Naive thymus-derived CD4-positive, alpha-beta T cell (primary cell): ENCODE results near the gene MRPL58. TPM values are rescaled to one million over a fixed set of nuclear protein-coding genes. Genes with fewer than 3 reads are reported as not detected.
"Not testable (repeated sequence)": the region's sequence is repeated elsewhere in the genome, so short reads cannot be mapped to it uniquely, and the experiment has no call there.

Experiments used
- ATAC-seq: fragments of 150-1000 bp; cut with Tn5 transposase; 2 replicates; pipeline ENCODE4 v1.10.0; 2021; ENCODE audit warnings: mild to moderate bottlenecking, moderate library complexity
- CTCF ChIA-PET: fragments of 350-600 bp; sonication (Branson Sonifier 250); formaldehyde crosslinking; loops from one replicate; lab custom pipeline; 2021; ENCODE audit warnings: antibody characterized with exemption; lab: Charles Lee
- POLR2A ChIA-PET: fragments of 350-600 bp; sonication (Branson Sonifier 250); formaldehyde crosslinking; loops from one replicate; lab custom pipeline; 2021; ENCODE audit warnings: antibody characterized with exemption, inconsistent platforms; lab: Charles Lee
- DNase-seq, 9 donors: peaks; one replicate each; pipeline versions ENCODE4 v3.0.0 to v3.0.0-alpha.2; 2020 to 2022; ENCODE audit warnings: mixed read lengths in 1 of 9
- H3K27ac ChIP-seq: one replicate; pipeline ENCODE4 v1.7.0; 2013; ENCODE audit warnings: mild to moderate bottlenecking, low read depth, low read length, moderate library complexity
- H3K27me3 ChIP-seq, 2 donors: one replicate each; pipeline ENCODE4 v1.7.0; 2013; ENCODE audit warnings: low read length in 2 of 2, mild to moderate bottlenecking in 2 of 2, moderate library complexity in 2 of 2; ENCODE audit not compliant: control insufficient read depth in 2 of 2, insufficient read depth in 2 of 2
- H3K36me3 ChIP-seq, 3 experiments: 1 replicate in 2 of 3; 2 replicates in 1 of 3; pipeline ENCODE4 v1.7.0; 2013; ENCODE audit warnings: low read length in 3 of 3, mild to moderate bottlenecking in 3 of 3, moderate library complexity in 1 of 3; ENCODE audit not compliant: insufficient read depth in 3 of 3, control insufficient read depth in 2 of 3
- H3K4me1 ChIP-seq, 2 donors: one replicate each; pipeline ENCODE4 v1.7.0; 2013; ENCODE audit warnings: low read length in 2 of 2, mild to moderate bottlenecking in 2 of 2, moderate library complexity in 1 of 2; ENCODE audit not compliant: control insufficient read depth in 2 of 2, insufficient read depth in 2 of 2
- H3K4me3 ChIP-seq: 2 replicates; pipeline ENCODE4 v1.7.0; 2013; ENCODE audit warnings: mild to moderate bottlenecking, low read length
- H3K9me3 ChIP-seq, 3 experiments: 1 replicate in 2 of 3; 2 replicates in 1 of 3; pipeline ENCODE4 v1.7.0; 2013; ENCODE audit warnings: low read length in 3 of 3; ENCODE audit not compliant: control insufficient read depth in 2 of 3
- H3K27ac Mint-ChIP-seq, 9 donors: one replicate each; pipeline ENCODE4 v1.8.0; 2020 to 2022; ENCODE audit warnings: mixed read lengths in 9 of 9, mild to moderate bottlenecking in 8 of 9, moderate library complexity in 5 of 9, inconsistent platforms in 2 of 9
- H3K27me3 Mint-ChIP-seq, 5 donors: one replicate each; pipeline ENCODE4 v1.8.0; 2021 to 2022; ENCODE audit warnings: mixed read lengths in 5 of 5, mild to moderate bottlenecking in 1 of 5
- H3K36me3 Mint-ChIP-seq, 5 donors: one replicate each; pipeline ENCODE4 v1.8.0; 2020 to 2022; ENCODE audit warnings: mixed read lengths in 5 of 5, mild to moderate bottlenecking in 3 of 5, inconsistent platforms in 1 of 5
- H3K4me1 Mint-ChIP-seq, 7 donors: one replicate each; pipeline ENCODE4 v1.8.0; 2020 to 2022; ENCODE audit warnings: mixed read lengths in 7 of 7, mild to moderate bottlenecking in 3 of 7, inconsistent platforms in 1 of 7
- H3K4me3 Mint-ChIP-seq, 10 donors: one replicate each; pipeline ENCODE4 v1.8.0; 2020 to 2022; ENCODE audit warnings: mild to moderate bottlenecking in 10 of 10, mixed read lengths in 10 of 10, moderate library complexity in 6 of 10, inconsistent platforms in 2 of 10
- H3K9me3 Mint-ChIP-seq, 11 donors: one replicate each; pipeline ENCODE4 v1.8.0; 2020 to 2022; ENCODE audit warnings: mixed read lengths in 11 of 11, mild to moderate bottlenecking in 4 of 11, inconsistent platforms in 1 of 11, moderate library complexity in 1 of 11
- intact Hi-C, 2 donors: fragments of 100-400 bp; cut with micrococcal nuclease; formaldehyde crosslinking; loops; one replicate each; pipeline ENCODE4 v1.15.1; 2023
- polyA plus RNA-seq, 2 donors: library from polyadenylated mRNA; unstranded; fragments of 300-500 nt; fragmentation: Illumina TruSeq; gene quantifications; one replicate each; pipeline ENCODE4 v1.2.3, GENCODE V29; 2021
- total RNA-seq, 6 experiments: library from RNA in 5 of 6; stranded (reverse) in 5 of 6; gene quantifications; 1 replicate in 5 of 6; 2 replicates in 1 of 6; pipeline ENCODE4 v1.2.3 and lab custom pipeline; 2021 to 2026

MRPL58 gene
- total and polyA plus RNA-seq, 7 experiments from 2014 or later = 11.7 to 71.4 (median 25.1) TPM

DNA sequence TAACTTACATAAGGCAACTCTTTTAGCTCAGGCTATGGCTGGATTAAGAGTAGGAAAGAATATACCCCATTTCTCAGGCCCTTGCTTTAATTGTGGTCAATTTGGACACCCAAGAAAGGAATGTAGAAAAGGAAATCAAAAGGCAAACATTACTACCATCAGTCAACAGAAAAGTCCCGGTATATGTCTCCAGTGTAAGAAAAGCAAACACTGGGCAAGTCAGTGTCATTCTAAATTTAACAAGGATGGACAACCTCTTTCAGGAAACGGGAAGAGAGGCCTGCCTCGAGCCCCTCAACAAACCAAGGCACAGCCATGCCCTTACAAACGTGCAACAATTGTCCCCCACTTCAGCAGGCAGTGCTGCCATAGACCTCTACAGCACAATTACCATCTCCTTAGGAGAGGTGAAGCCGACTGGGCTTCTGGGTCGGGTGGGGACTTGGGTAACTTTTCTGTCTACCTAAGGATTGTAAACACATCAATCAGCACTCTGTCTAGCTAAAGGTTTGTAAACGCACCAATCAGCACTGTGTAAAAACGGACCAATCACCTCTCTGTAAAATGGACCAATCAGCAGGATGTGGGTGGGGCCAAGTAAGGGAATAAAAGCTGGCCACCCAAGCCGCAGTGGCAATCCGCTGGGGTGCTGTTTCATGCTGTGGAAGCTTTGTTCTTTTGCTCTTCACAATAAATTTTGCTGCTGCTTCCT is 12.4 kb downstream of the MRPL58 start:
- peak overlapping the region in 8 of 9 donors; percentile 43 to 82 (median 62) for H3K27ac Mint-ChIP-seq
- Histone ChIP-seq H3K27ac (no peak overlapping the region), H3K36me3 (peaks cover 5 to 30% (median 11%) of the 10 kb centered on the region in 3 experiments), H3K27me3 (no peaks in the 10 kb centered on the region), H3K4me1 (peaks cover 4% of the 10 kb centered on the region in 2 donors), H3K9me3 (no peaks in the 10 kb centered on the region), H3K4me3 (no peak overlapping the region)
- ATAC-seq (peak; percentile 58), DNase-seq (peak in 7 of 9 donors; percentile 36 to 60 (median 51))
- peaks cover 3 to 34% (median 20%) of the 10 kb centered on the region in 5 donors for H3K36me3 Mint-ChIP-seq
- intact Hi-C loops = loop anchor here in 1 of 2 donors (1.0 kb wide), 1 partner anchor 11 kb away; no protein-coding TSS in a partner anchor
- peak overlapping the region; percentile 51 to 83 (median 65) for H3K4me3 Mint-ChIP-seq
- peaks cover 5 to 35% (median 18%) of the 10 kb centered on the region in 7 donors for H3K4me1 Mint-ChIP-seq
- CTCF ChIA-PET = interaction anchor here (1.1 to 1.4 kb wide), 3 partner anchors 10 to 12 kb away, joined by 3 to 5 read pairs (median 4); partner anchors contain the start of gene MRPL58
- peaks cover 0 to 4% (median 0%) of the 10 kb centered on the region in 11 donors for H3K9me3 Mint-ChIP-seq
- H3K27me3 Mint-ChIP-seq = peaks cover 0 to 7% (median 0%) of the 10 kb centered on the region in 5 donors
- POLR2A ChIA-PET = interaction anchor here (0.6 to 4.4 kb wide), 9 partner anchors 10 to 72 kb away, joined by 3 to 30 read pairs (median 4); partner anchors contain the start of genes ATP5PD, CDR2L, KCTD2 and MRPL58

GRCh38 chr17:75025398-75025734 is 12.9 kb downstream of the MRPL58 start:
- Mint-ChIP-seq H3K4me1 (peaks cover 5 to 40% (median 19%) of the 10 kb centered on the region in 7 donors), H3K4me3 (peak overlapping the region; percentile 51 to 83 (median 65)), H3K27ac (peak overlapping the region in 8 of 9 donors; percentile 43 to 82 (median 62)), H3K36me3 (peaks cover 3 to 34% (median 20%) of the 10 kb centered on the region in 5 donors)
- H3K4me3 ChIP-seq, H3K27me3 Mint-ChIP-seq, H3K4me1 ChIP-seq, H3K9me3 ChIP-seq, H3K27me3 ChIP-seq, DNase-seq, H3K27ac ChIP-seq, H3K9me3 Mint-ChIP-seq: not testable (repeated sequence)
- intact Hi-C loops = loop anchor here in 1 of 2 donors (1.0 kb wide), 1 partner anchor 11 kb away; no protein-coding TSS in a partner anchor
- ChIA-PET CTCF (interaction anchor here (1.1 to 1.4 kb wide), 2 partner anchors 10 to 12 kb away, joined by 3 to 5 read pairs; partner anchors contain the start of gene MRPL58), POLR2A (interaction anchor here (0.6 to 4.4 kb wide), 7 partner anchors 10 to 71 kb away, joined by 3 to 30 read pairs (median 3); partner anchors contain the start of genes CDR2L and MRPL58)
- peaks cover 1 to 24% (median 11%) of the 10 kb centered on the region in 3 experiments for H3K36me3 ChIP-seq
- peak; percentile 20 for ATAC-seq

DNA sequence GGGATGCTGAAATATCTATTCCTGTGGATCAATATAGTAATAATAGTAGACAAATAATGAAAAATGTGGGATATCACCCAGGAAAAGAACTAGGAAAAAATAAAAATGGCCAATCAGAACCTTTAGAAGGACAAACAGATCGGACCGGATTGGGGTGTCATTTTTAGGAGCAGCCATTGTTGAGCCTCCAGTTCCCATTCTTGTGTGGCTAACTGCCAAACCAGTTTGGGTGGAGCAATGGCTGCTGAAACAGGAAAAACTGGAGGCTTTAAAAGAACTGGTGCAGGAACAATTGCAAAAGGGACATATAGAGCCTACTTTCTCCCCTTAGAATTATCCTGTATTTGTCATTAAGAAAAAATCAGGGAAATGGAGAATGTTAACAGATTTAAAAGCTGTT is 14.2 kb downstream of the MRPL58 start:
- H3K27ac Mint-ChIP-seq, ATAC-seq, H3K27ac ChIP-seq, H3K4me3 Mint-ChIP-seq, H3K9me3 ChIP-seq, H3K9me3 Mint-ChIP-seq, H3K27me3 ChIP-seq, H3K4me3 ChIP-seq, H3K4me1 ChIP-seq, H3K27me3 Mint-ChIP-seq, DNase-seq, CTCF ChIA-PET, intact Hi-C loops: not testable (repeated sequence)
- peaks cover 0 to 27% (median 13%) of the 10 kb centered on the region in 5 donors for H3K36me3 Mint-ChIP-seq
- POLR2A ChIA-PET = interaction anchor here (4.3 kb wide), 1 partner anchor 9 kb away, joined by 30 read pairs; no protein-coding TSS in a partner anchor
- H3K36me3 ChIP-seq = peaks cover 0 to 12% (median 2%) of the 10 kb centered on the region in 3 experiments
- H3K4me1 Mint-ChIP-seq = peaks cover 5 to 48% (median 19%) of the 10 kb centered on the region in 7 donors

DNA sequence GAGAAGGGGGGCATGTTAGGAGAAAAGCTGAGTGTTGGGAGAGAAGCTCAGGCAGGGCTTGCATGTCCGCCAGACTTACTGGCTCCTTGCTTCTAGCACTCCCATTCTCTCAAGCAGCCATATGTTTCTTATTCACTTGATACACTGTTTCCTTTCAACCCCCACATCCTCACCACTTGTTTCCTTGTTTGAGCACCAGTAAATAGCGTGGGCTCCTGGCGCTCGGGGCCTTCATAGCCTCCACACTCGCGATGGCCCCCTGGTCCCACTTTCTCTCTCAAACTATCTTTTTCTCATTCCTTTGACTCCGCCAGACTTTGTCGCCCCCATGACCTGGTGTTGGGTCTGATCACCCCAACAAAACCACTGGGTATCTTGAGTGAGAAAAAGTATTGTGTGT is 17.7 kb downstream of the MRPL58 start:
- H3K4me3 Mint-ChIP-seq = peak overlapping the region in 1 of 10 donors; percentile 1
- POLR2A ChIA-PET = interaction anchor here (0.6 kb wide), 1 partner anchor 39 kb away, joined by 3 read pairs; no protein-coding TSS in a partner anchor

DNA sequence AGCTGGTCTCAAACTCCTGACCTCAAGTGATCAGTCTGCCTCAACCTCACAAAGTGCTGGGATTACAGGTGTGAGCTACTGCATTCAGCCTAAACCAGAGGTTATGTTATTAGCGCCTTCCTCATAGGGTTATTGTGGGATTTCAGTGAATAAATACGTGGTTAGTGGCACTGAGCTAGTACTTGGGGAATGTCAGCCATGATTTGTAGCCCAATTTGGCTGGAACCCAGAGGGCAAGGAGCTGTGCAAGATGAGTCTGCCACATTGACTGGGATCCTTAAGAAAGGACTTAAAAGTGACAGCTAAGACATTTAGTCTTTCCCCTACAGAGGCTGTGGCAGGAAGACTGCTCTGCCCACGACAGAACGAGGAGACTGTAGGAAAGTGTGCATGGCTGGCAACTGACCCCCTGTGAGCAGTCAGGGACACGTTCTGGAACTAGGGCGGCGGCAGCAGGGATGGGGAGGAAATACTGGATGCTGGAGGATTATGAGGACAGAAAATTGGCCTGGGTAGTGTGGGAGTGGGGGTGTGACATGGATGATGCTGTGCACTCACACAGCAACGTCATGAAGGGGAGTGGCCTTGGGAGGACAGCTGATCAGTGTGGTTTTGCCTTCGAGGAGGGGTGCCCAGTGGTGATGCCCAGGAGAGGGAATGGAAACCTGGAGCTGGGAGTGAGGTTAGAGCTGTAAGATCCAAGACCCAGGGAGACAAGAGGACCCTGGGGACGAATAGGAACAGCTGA is 19.7 kb downstream of the MRPL58 start:
- CTCF ChIA-PET = interaction anchor here (0.6 to 1.1 kb wide), 3 partner anchors 19 to 171 kb away, joined by 3 to 6 read pairs (median 3); partner anchors contain the start of gene MRPL58
- POLR2A ChIA-PET = interaction anchor here (0.6 to 2.3 kb wide), 11 partner anchors 9 to 230 kb away, joined by 3 to 17 read pairs (median 4); partner anchors contain the start of genes CDR2L and MRPL58
- peak; percentile 55 for ATAC-seq
- intact Hi-C loops = loop anchor here (1.0 to 10.0 kb wide), 4 partner anchors 15 to 373 kb away; partner anchors contain the start of genes GRB2 (in 2 of the 2), ATP5PD (in 1 of the 2), HID1 (in 1 of the 2) and KCTD2 (in 1 of the 2)
- Histone ChIP-seq H3K4me3 (peak overlapping the region; percentile 44), H3K27ac (peak overlapping the region; percentile 77), H3K27me3 (no peaks in the 10 kb centered on the region), H3K4me1 (peaks cover 35 to 36% of the 10 kb centered on the region in 2 donors), H3K36me3 (no peaks in the 10 kb centered on the region), H3K9me3 (no peaks in the 10 kb centered on the region)
- H3K4me3 Mint-ChIP-seq = peak overlapping the region; percentile 85 to 97 (median 93)
- peaks cover 22 to 67% (median 52%) of the 10 kb centered on the region in 7 donors for H3K4me1 Mint-ChIP-seq
- peaks cover 0 to 3% (median 0%) of the 10 kb centered on the region in 5 donors for H3K36me3 Mint-ChIP-seq
- peak overlapping the region; percentile 68 to 100 (median 98) for H3K27ac Mint-ChIP-seq
- peaks cover 0 to 12% (median 0%) of the 10 kb centered on the region in 5 donors for H3K27me3 Mint-ChIP-seq
- DNase-seq = peak; percentile 30 to 78 (median 63)
- H3K9me3 Mint-ChIP-seq = peaks cover 0 to 28% (median 0%) of the 10 kb centered on the region in 11 donors

More for the DNA sequence above, 17.7 kb downstream of the MRPL58 start:
- Histone ChIP-seq H3K9me3 (no peaks in the 10 kb centered on the region), H3K27me3 (no peaks in the 10 kb centered on the region), H3K36me3 (no peaks in the 10 kb centered on the region), H3K4me3 (no peak overlapping the region), H3K27ac (no peak overlapping the region), H3K4me1 (peaks cover 18 to 24% of the 10 kb centered on the region in 2 donors)
- CTCF ChIA-PET = no interaction called here
- Mint-ChIP-seq H3K9me3 (peaks cover 0 to 25% (median 2%) of the 10 kb centered on the region in 11 donors), H3K36me3 (peaks cover 0 to 7% (median 3%) of the 10 kb centered on the region in 5 donors), H3K27me3 (peaks cover 0 to 18% (median 0%) of the 10 kb centered on the region in 5 donors), H3K27ac (peak overlapping the region in 7 of 9 donors; percentile 17 to 100 (median 64)), H3K4me1 (peaks cover 16 to 64% (median 43%) of the 10 kb centered on the region in 7 donors)
- no peak for DNase-seq
- intact Hi-C loops = loop anchor here (10.0 kb wide), 1 partner anchor 375 kb away; the partner anchor contains the start of gene GRB2 (in 2 of the 2)
- no peak for ATAC-seq
